H1 (cell line): ENCODE data around the gene ZNF823. TPM values are rescaled to one million over a fixed set of nuclear protein-coding genes. Genes with fewer than 3 reads are reported as not detected.

Source experiments
- ASH2L ChIP-seq: fragments of 200-600, 300-600 bp; sonication (generic); IDR thresholded peaks from one replicate; pipeline ENCODE4 v1.7.1; 2017; ENCODE audit warnings: low read length
- PHF8 ChIP-seq: fragments of 200-600 bp; sonication (generic); conservative IDR thresholded peaks from 2 replicates; pipeline ENCODE4 v1.7.1; 2012; ENCODE audit warnings: low read depth, mild to moderate bottlenecking, inconsistent platforms, low read length, moderate library complexity
- polyA plus RNA-seq, 7 experiments: library from polyadenylated mRNA; depleted of rRNA in 3 of 7; stranded (reverse) in 5 of 7; unstranded in 2 of 7; fragments of >200 nt in 5 of 7; fragments of 200-250 nt in 2 of 7; gene quantifications; 1 replicate in 5 of 7; 2 replicates in 1 of 7; 4 replicates in 1 of 7; pipeline versions ENCODE4 v1.2.1 to v1.2.3, GENCODE V29; 2011 to 2013; ENCODE audit warnings: missing spikeins in 2 of 7, mixed read lengths in 2 of 7
- total RNA-seq: library from RNA; stranded (reverse); fragmentation: NEBNext Ultra II Directional; extraction: Animal tissue kit (Norgen Biotek cat#: 25700); gene quantifications from 2 replicates; pipeline ENCODE4 v1.2.1, GENCODE V29; 2021

ZNF823 gene
- total and polyA plus RNA-seq, 2 of the 8 experiments (the other 6 are each of a cell fraction or from before 2014, with no cell fraction given), result 0.73 to 2.4 TPM

DNA sequence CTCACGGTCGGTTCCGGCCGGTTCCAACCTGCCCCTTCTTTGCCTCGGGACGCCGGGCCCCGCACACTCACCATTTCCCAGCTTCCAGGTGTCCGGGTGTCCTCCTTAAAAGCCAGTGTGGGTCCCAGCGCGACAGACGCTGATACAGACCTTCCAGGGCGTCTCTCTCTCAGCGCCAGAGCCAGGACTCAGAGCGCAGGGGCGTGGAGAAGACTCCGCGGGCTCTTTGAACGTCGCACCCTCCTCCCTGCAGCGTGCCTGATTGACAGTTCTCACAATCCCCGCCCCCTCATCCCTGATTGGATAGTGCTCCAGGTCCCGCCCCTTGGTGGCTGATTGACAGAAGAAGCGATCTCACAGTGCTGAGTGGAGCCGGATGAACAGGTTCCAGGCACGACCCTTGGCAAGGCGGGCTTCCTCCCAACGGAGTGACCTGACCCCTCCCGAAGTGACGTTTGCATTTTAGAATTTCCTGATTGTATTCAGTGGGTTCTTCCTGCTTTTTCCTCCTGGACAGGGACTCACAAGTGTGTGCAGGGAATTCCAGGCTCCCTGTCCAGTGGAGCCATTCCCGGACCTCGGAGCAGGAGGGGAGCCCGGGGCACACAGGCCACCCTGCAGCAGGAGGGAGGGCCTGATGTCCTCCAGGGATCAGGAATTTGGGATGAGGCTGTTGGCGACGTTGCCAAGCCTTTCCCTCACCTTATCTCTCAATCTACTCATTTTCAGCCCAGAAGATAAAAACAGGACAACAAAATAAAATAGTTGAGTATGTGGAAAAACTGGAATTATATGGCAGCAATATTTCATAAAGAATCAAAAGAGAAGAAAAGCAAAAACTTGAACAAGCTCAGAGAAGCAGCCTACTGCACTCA lies at the start of gene ZNF823 (continued):
- peak; percentile 43; the same call in 1 of the 2 replicates for TF ChIP-seq PHF8
- TF ChIP-seq ASH2L, result no peak
